HEK293 (cell line): ENCODE measurements around the gene HSF5.

Source experiments
- CTCF ChIA-PET: fragments of 350-600 bp; formaldehyde crosslinking; extraction: SDS; loops from one replicate; lab custom pipeline; 2021; ENCODE audit warnings: antibody characterized with exemption; lab: Yijun Ruan, JAX
- POLR2A ChIA-PET: fragments of 300-600 bp; formaldehyde crosslinking; extraction: SDS; loops from one replicate; lab custom pipeline; 2020; ENCODE audit warnings: antibody characterized with exemption, inconsistent platforms; lab: Yijun Ruan, JAX
- H3K27ac ChIP-seq: fragments of 200-500 bp; sonication (Bioruptor generic); 2 replicates; pipeline ENCODE4 v1.5.1; 2014; ENCODE audit warnings: low read depth, low read length, control low read depth, inconsistent platforms; ENCODE audit errors: extremely low read depth
- H3K36me3 ChIP-seq, 2 experiments: fragments of 200-500 bp in 1 of 2; sonication (Bioruptor generic) in 1 of 2; 1 replicate in 1 of 2; 2 replicates in 1 of 2; pipeline ENCODE4 v1.5.1; 2014 to 2017; ENCODE audit warnings: inconsistent platforms in 2 of 2, low read length in 2 of 2; ENCODE audit not compliant: control insufficient read depth in 2 of 2, insufficient read depth in 1 of 2
- H3K4me1 ChIP-seq: fragments of 200-500 bp; sonication (Bioruptor generic); 2 replicates; pipeline ENCODE4 v1.5.1; 2014; ENCODE audit warnings: mild to moderate bottlenecking, low read length, inconsistent platforms; ENCODE audit not compliant: control insufficient read depth, insufficient read depth
- H3K4me3 ChIP-seq: 2 replicates; pipeline ENCODE4 v1.5.1; 2011; ENCODE audit warnings: low read depth, mild to moderate bottlenecking, control low read depth, low read length, moderate library complexity
- H3K9me3 ChIP-seq: fragments of 200-500 bp; sonication (Bioruptor generic); 2 replicates; pipeline ENCODE4 v1.5.1; 2014; ENCODE audit warnings: low read depth, low read length, inconsistent platforms; ENCODE audit not compliant: control insufficient read depth, insufficient read depth
- MYNN ChIP-seq: fragments of 450-650 bp; formaldehyde crosslinking; IDR thresholded peaks from 2 replicates; pipeline ENCODE4 v1.5.1; 2016; ENCODE audit warnings: missing biosample characterization, missing genetic modification characterization, borderline replicate concordance
- OVOL3 ChIP-seq: fragments of 450-650 bp; formaldehyde crosslinking; IDR thresholded peaks from 2 replicates; pipeline ENCODE4 v1.5.1; 2016; ENCODE audit warnings: missing biosample characterization, missing genetic modification characterization
- RBAK ChIP-seq: fragments of 450-650 bp; formaldehyde crosslinking; IDR thresholded peaks from 2 replicates; pipeline ENCODE4 v1.5.1; 2016; ENCODE audit warnings: missing biosample characterization, missing genetic modification characterization
- ZFP41 ChIP-seq: fragments of 450-650 bp; formaldehyde crosslinking; IDR thresholded peaks from 2 replicates; pipeline ENCODE4 v1.5.1; 2016; ENCODE audit warnings: missing biosample characterization, missing genetic modification characterization, borderline replicate concordance
- ZIC2 ChIP-seq: fragments of 450-650 bp; formaldehyde crosslinking; IDR thresholded peaks from 2 replicates; pipeline ENCODE4 v1.5.1; 2016; ENCODE audit warnings: missing biosample characterization, missing genetic modification characterization
- ZNF184 ChIP-seq: fragments of 450-650 bp; IDR thresholded peaks from 2 replicates; pipeline ENCODE4 v1.5.1; 2018; ENCODE audit warnings: missing biosample characterization, mild to moderate bottlenecking, missing genetic modification characterization
- ZNF354C ChIP-seq: fragments of 450-650 bp; formaldehyde crosslinking; IDR thresholded peaks from 2 replicates; pipeline ENCODE4 v1.5.1; 2016; ENCODE audit warnings: missing biosample characterization, missing genetic modification characterization, low read depth, borderline replicate concordance
- ZNF416 ChIP-seq: fragments of 450-650 bp; formaldehyde crosslinking; IDR thresholded peaks from 2 replicates; pipeline ENCODE4 v1.5.1; 2016; ENCODE audit warnings: missing biosample characterization, missing genetic modification characterization
- ZSCAN16 ChIP-seq: fragments of 450-650 bp; formaldehyde crosslinking; IDR thresholded peaks from 2 replicates; pipeline ENCODE4 v1.5.1; 2016; ENCODE audit warnings: missing biosample characterization, missing genetic modification characterization
- TF ChIP-seq, protein P1 (sequence below): fragments of 450-650 bp; formaldehyde crosslinking; IDR thresholded peaks from 2 replicates; pipeline ENCODE4 v1.5.1; 2017; ENCODE audit warnings: missing biosample characterization, missing genetic modification characterization
- TF ChIP-seq, protein P2 (sequence below): fragments of 450-650 bp; formaldehyde crosslinking; IDR thresholded peaks from 2 replicates; pipeline ENCODE4 v1.5.1; 2016; ENCODE audit warnings: missing biosample characterization, missing genetic modification characterization
- TF ChIP-seq, protein P3 (sequence below): fragments of 450-650 bp; formaldehyde crosslinking; IDR thresholded peaks from 2 replicates; pipeline ENCODE4 v1.5.1; 2016; ENCODE audit warnings: missing biosample characterization, missing genetic modification characterization
- TF ChIP-seq, protein P4 (sequence below): fragments of 450-650 bp; formaldehyde crosslinking; IDR thresholded peaks from 2 replicates; pipeline ENCODE4; 2016; ENCODE audit warnings: missing biosample characterization, missing genetic modification characterization
- TF ChIP-seq, protein P5 (sequence below): fragments of 450-650 bp; formaldehyde crosslinking; IDR thresholded peaks from 2 replicates; pipeline ENCODE4 v1.5.1; 2016; ENCODE audit warnings: missing biosample characterization, missing genetic modification characterization

HSF5 gene

DNA sequence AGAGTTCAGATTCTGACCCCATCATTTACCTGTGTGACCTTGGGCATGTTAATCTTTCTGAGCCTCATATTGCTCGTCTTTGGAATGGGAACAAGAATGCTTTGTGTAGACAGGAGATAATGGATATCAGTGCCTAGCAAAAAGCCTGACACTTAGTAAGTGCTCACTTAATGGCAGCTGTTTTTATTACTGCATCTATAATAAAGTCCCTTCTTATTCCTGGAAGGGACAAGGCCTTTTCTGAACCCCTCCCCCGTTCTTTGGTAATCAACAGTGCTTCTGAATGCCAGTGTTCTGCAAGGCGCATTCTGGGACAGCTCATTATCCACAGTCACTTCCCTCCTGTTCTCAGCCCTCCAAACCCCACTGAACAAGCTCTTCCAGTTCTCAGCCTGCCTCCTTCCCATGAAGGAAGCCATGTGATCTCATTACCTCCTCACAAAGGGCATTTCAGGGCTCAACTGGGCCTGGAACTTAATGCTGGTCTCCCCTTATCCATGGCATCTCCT, 111.1 kb downstream of the HSF5 start (continued):
- no peak for TF ChIP-seq ZNF354C (tag by site-specific recombination)

DNA sequence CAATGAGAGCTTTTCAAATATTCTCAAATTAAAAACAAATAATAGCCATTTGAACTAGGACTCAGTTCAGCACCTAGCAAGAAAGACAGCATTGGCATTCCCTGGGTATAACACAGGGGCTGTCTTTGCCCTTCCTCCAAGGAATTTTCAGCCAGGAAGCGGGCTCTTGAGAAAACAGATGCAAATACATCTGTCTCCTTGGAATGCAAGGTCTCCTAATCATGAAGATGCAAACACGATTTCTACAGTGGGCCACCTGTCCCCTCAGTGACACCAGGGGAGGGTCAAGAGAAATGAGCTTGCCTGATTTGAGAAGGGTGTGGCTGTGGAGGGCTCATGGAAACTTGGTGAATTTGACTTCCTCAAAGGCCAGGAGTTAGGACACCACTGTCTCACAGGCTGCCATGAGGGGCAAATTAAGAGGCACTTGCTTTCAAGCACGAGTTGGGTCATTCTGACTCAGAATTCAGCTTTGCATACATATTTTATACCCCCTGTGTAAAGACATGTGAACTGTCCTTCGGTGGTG, 111.7 kb downstream of the HSF5 start:
- peaks cover 4% of the 10 kb centered on the region; the same call in 1 of the 2 replicates for H3K4me1 ChIP-seq
- CTCF ChIA-PET = interaction anchor here (0.5 to 1.0 kb wide), 3 partner anchors 41 to 168 kb away, joined by 3 to 4 read pairs (median 3); partner anchors contain the start of gene RNF43
- H3K27ac ChIP-seq = no peak overlapping the region
- no peaks in the 10 kb centered on the region for H3K36me3 ChIP-seq
- H3K4me3 ChIP-seq = no peak overlapping the region
- TF ChIP-seq, protein P1, sequence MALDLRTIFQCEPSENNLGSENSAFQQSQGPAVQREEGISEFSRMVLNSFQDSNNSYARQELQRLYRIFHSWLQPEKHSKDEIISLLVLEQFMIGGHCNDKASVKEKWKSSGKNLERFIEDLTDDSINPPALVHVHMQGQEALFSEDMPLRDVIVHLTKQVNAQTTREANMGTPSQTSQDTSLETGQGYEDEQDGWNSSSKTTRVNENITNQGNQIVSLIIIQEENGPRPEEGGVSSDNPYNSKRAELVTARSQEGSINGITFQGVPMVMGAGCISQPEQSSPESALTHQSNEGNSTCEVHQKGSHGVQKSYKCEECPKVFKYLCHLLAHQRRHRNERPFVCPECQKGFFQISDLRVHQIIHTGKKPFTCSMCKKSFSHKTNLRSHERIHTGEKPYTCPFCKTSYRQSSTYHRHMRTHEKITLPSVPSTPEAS (tag by site-specific recombination) = no peak
- TF ChIP-seq, protein P2, sequence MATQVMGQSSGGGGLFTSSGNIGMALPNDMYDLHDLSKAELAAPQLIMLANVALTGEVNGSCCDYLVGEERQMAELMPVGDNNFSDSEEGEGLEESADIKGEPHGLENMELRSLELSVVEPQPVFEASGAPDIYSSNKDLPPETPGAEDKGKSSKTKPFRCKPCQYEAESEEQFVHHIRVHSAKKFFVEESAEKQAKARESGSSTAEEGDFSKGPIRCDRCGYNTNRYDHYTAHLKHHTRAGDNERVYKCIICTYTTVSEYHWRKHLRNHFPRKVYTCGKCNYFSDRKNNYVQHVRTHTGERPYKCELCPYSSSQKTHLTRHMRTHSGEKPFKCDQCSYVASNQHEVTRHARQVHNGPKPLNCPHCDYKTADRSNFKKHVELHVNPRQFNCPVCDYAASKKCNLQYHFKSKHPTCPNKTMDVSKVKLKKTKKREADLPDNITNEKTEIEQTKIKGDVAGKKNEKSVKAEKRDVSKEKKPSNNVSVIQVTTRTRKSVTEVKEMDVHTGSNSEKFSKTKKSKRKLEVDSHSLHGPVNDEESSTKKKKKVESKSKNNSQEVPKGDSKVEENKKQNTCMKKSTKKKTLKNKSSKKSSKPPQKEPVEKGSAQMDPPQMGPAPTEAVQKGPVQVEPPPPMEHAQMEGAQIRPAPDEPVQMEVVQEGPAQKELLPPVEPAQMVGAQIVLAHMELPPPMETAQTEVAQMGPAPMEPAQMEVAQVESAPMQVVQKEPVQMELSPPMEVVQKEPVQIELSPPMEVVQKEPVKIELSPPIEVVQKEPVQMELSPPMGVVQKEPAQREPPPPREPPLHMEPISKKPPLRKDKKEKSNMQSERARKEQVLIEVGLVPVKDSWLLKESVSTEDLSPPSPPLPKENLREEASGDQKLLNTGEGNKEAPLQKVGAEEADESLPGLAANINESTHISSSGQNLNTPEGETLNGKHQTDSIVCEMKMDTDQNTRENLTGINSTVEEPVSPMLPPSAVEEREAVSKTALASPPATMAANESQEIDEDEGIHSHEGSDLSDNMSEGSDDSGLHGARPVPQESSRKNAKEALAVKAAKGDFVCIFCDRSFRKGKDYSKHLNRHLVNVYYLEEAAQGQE (tag by site-specific recombination) = peak; percentile 59
- TF ChIP-seq ZNF416 (tag by site-specific recombination) = no peak
- POLR2A ChIA-PET = interaction anchor here (1.5 kb wide), 1 partner anchor 24 kb away, joined by 6 read pairs; the partner anchor contains the start of gene SUPT4H1
- no peaks in the 10 kb centered on the region for H3K9me3 ChIP-seq

DNA sequence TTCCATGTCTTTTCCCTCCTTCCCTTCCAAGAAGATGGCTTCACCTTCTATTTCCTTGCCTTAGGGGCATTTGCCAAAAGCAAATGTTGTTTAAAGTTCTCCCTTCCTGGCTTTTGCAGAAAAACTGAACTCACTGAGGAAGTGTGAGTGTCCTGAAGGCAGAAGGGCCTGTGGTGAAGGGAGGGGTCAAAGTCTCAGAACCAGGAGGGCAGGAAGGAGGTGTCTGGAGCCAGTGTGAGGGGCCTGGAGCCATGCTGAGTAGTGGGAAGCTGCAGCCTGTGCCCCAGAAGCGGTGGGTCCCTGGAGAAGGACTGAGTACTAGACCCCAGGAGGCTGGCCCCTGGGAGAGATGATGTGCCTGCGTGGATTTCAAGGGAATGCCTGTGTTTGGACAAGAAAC, 112.4 kb downstream of the HSF5 start:
- ChIA-PET POLR2A (interaction anchor here (1.5 kb wide), 1 partner anchor 24 kb away, joined by 6 read pairs; the partner anchor contains the start of gene SUPT4H1), CTCF (interaction anchor here (0.5 to 1.0 kb wide), 2 partner anchors 68 to 169 kb away, joined by 3 read pairs; no protein-coding TSS in a partner anchor)
- Histone ChIP-seq H3K9me3 (no peaks in the 10 kb centered on the region), H3K4me1 (peaks cover 4% of the 10 kb centered on the region; the same call in 1 of the 2 replicates), H3K27ac (no peak overlapping the region; the same call in 1 of the 2 replicates), H3K36me3 (peaks cover 0 to 2% of the 10 kb centered on the region in 2 experiments; a peak in 1 of 3 replicates), H3K4me3 (no peak overlapping the region)
- 0 out of 2 replicates have a peak, but pooled peaks have one; percentile 18 for TF ChIP-seq ZIC2
- no peak for TF ChIP-seq ZFP41 (tag by site-specific recombination)
- no peak for TF ChIP-seq OVOL3 (tag by site-specific recombination)

DNA sequence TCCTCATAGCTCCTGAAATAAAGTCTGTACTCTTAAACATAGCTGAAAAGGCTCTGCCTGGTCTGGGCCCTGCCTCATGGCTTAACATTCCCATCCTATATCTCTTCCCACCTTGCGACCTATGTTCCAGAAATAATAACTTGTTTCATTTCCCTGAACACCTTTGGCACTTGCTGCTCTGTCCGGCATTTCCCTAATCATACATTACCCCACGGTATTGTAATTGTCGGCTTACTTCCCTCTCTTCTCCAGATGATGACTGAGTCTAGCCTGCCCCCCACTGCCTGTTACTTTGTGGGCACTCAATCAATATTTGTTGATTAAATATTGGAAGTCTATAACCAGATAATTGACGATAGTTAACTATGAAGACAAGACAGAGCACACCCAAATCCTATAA, 113.0 kb downstream of the HSF5 start:
- H3K9me3 ChIP-seq = no peaks in the 10 kb centered on the region
- no peak overlapping the region for H3K27ac ChIP-seq
- ChIA-PET POLR2A (no interaction called here), CTCF (no interaction called here)
- peaks cover 4% of the 10 kb centered on the region; the same call in 1 of the 2 replicates for H3K4me1 ChIP-seq
- H3K36me3 ChIP-seq = peaks cover 0 to 8% of the 10 kb centered on the region in 2 experiments; a peak in 1 of 3 replicates
- H3K4me3 ChIP-seq = no peak overlapping the region
- TF ChIP-seq, protein P3, sequence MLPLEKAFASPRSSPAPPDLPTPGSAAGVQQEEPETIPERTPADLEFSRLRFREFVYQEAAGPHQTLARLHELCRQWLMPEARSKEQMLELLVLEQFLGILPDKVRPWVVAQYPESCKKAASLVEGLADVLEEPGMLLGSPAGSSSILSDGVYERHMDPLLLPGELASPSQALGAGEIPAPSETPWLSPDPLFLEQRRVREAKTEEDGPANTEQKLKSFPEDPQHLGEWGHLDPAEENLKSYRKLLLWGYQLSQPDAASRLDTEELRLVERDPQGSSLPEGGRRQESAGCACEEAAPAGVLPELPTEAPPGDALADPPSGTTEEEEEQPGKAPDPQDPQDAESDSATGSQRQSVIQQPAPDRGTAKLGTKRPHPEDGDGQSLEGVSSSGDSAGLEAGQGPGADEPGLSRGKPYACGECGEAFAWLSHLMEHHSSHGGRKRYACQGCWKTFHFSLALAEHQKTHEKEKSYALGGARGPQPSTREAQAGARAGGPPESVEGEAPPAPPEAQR = no peak
- TF ChIP-seq ZNF184 (tag by site-specific recombination) (no peak), RBAK (no peak), ZNF416 (tag by site-specific recombination) (no peak), ZSCAN16 (tag by site-specific recombination) (no peak), MYNN (tag by site-specific recombination) (no peak)
- TF ChIP-seq, protein P4, sequence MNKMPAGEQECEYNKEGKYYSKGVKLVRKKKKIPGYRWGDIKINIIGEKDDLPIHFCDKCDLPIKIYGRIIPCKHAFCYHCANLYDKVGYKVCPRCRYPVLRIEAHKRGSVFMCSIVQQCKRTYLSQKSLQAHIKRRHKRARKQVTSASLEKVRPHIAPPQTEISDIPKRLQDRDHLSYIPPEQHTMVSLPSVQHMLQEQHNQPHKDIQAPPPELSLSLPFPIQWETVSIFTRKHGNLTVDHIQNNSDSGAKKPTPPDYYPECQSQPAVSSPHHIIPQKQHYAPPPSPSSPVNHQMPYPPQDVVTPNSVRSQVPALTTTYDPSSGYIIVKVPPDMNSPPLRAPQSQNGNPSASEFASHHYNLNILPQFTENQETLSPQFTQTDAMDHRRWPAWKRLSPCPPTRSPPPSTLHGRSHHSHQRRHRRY (tag by site-specific recombination) = no peak
- TF ChIP-seq, protein P5, sequence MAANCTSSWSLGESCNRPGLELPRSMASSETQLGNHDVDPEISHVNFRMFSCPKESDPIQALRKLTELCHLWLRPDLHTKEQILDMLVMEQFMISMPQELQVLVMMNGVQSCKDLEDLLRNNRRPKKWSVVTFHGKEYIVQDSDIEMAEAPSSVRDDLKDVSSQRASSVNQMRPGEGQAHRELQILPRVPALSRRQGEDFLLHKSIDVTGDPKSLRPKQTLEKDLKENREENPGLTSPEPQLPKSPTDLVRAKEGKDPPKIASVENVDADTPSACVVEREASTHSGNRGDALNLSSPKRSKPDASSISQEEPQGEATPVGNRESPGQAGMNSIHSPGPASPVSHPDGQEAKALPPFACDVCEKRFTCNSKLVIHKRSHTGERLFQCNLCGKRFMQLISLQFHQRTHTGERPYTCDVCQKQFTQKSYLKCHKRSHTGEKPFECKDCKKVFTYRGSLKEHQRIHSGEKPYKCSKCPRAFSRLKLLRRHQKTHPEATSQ = no peak
